HG03060 (cell line): ENCODE data around the gene IRGC.

ENCODE experiments used
- ATAC-seq: cut with Tn5 transposase; IDR thresholded peaks from one replicate; pipeline ENCODE4 v1.9.1; 2021; ENCODE audit warnings: low read depth, moderate number of reproducible peaks; ENCODE audit not compliant: unreplicated experiment

IRGC gene

DNA sequence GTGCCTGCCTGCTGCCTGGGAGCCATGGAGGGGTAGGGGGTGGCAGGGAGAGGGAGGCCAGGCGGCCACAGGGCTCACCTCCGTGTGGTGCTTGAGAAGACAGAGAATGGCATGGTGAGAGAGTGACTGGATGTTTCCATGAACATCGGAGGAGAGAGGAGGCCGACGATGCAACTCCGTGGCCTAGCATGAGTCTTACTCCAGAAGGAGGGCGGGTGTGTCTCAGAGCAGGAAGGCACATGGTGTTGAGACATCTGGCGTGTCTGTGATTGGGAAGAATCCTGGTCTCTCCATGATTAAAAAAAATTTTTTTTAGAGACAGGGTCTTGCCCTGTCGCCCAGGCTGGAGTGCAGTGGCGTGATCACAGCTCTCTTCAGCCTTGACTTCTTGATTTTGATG lies 5.1 kb downstream of the IRGC start:
- no peak for ATAC-seq

DNA sequence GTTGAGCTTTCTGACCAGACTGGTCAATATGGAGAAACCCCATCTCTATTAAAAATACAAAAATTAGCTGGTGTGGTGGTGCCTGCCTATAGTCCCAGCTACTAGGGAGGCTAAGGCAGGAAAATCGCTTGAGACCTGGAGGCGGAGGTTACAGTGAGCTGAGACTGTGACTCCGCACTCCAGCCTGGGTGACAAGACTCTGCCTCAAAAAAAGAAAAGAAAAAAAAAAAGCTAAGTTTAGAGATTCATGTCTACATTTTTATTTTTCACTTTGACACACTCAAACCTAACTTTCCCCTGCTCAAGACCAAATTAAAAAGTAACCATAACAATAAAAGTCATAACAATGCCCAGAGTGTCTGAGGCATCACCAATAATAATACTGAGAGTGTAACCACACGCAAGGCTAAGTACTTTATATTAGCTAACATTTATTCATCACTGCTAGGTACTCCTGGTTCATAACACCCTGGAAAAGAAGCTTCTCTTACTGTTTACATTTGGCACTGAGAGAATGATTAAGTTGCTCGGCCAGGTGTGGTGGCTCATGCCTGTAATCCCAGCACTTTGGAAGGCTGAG lies 5.7 kb downstream of the IRGC start:
- ATAC-seq: no peak

DNA sequence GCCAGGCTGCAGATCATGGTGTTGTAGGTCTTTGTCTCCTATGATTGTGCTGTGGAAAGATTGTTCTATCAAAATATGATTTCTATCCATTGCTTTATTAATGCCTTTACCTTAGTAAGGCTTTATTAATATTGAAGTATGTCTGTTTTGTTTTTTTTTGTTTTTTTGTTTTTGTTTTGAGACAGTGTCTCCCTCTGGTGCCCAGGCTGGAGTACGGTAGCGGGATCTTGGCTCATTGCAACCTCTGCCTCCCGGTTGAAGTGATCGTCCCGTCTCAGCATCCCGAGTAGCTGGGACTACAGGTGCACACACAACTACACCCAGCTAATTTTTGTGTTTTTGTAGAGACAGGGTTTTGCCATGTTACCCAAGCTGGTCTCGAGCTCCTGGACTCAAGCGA lies 7.7 kb downstream of the IRGC start:
- ATAC-seq: no peak

GRCh38 chr19:43724896-43725295 lies 9.0 kb downstream of the IRGC start:
- ATAC-seq: no peak

- no peak for ATAC-seq
Observed at GRCh38 chr19:43725468-43725867, 9.6 kb downstream of the IRGC start.

GRCh38 chr19:43726736-43727592 lies 11.1 kb downstream of the IRGC start:
- no peak for ATAC-seq

GRCh38 chr19:43727593-43727853 lies 11.6 kb downstream of the IRGC start:
- ATAC-seq: no peak

DNA sequence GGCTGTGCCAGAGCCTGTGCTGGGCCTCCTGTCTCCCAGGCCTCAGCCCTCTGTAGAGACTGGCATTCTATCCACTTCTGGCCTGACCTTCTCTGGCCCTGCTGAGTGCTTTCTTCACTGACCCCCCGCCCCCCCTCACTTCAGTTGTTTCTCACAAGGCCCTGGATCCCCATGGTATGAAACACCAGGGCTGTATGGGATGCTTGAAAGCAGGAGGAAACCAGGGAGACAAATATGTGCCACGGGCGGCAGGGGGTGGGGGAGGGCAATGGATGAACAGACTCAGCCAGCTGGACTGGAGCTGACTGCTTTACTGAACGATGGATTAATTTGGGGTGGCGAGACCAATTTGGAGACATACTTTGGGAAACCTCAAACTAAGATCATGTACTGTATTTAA lies 14.0 kb downstream of the IRGC start:
- ATAC-seq: no peak

- no peak for ATAC-seq
Observed at GRCh38 chr19:43731346-43731745, 15.5 kb downstream of the IRGC start.

- ATAC-seq: no peak
Observed at GRCh38 chr19:43731846-43732245, 16.0 kb downstream of the IRGC start.

- ATAC-seq: no peak
Observed at GRCh38 chr19:43735013-43735412, 19.1 kb downstream of the IRGC start.

DNA sequence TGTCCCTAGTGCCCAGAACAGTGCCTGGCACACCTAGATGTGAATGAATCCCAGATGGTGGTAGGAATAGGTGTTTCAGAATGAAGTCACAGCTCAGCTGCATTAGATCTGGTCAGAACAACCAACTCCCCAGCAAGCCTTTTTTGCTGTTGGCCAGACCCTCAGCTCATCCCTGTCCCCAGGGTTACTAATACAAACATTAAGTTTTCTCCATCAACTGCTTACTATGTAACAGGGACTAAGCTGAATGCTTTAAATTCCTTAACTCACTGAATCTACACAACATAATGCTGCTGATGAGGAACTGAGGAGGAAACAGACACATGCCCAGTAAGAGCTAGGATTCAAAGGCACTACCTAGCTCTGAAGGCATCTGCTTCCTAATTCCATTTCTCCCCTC lies 20.1 kb downstream of the IRGC start:
- no peak for ATAC-seq

DNA sequence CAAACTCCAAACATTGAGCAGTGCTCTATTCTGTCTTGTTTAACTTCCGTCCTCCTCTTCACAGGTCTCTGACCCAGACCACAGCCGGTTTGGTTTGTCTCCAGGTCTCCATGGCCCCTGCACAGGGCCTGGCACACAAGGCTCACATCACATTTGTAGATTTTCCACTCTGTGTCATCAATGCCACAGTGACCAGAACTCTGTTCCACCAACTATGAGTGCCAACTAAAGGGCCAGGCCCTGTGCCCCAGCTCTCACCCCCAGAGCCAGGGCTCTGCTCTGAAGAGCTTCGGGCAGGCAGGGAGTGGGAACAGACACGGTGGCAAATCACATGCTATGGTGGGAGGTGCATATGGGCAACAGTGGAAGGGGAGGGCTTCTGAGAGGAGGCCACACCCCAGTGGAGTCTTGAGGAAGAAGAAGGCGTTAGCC lies 22.9 kb downstream of the IRGC start:
- ATAC-seq: no peak

DNA sequence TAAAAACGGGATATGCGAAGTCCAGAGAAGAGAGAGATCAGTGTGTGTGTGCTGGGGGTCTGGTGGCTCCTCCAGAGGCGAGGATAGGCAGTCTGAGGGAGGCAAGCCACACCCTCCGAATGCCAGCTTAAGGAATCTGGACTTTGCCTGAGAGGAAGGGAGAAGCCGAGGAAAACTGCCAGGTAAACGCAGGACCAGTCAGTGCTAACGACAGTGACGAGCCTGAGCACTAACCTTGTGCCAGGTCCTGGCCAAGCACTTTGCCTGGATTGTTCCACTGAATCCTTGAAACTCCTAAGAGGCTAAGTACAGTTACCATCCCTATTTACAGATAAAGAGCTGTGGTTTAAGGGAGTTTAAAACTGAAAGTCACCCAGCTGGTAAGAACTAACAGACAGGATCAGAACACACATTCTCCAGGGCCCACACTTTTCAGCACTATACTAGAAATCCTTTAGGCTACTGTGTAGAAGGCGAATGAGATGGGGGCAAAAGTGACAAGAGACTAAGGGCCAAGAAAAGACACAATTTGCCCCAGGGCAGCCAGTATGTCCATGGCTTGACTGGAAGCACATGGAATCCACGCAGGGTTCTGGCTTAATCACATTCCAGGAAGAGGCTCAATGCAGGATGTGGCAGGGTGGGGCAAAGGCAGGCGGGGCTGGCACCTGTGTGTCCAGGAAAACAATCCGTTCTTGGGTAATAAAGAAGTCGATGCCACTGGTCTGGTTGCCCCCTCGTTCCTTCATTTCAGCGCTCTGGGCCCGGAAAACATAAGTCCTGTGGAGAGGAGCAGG lies 23.8 kb downstream of the IRGC start:
- no peak for ATAC-seq

- ATAC-seq: no peak
Observed at GRCh38 chr19:43741075-43741825, 25.4 kb downstream of the IRGC start.

DNA sequence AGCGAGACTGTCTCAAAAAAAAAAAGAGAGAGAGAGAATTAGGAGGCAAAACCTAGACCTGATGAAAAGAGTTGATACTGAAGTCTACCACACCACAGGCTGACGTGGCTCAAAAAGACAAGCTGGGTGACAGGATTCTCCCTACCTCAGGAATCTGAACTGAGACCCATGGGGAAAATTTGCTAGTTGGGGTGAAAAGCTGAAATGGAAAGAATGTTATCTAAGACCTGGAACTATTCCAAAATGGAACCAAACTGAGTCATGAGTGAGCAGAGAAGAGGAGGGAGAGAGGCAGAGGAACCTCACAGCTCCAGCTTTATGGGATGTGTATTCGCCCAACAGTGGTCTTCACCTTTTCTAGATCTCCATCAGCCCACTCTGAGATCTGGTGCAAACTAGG lies 27.2 kb downstream of the IRGC start:
- no peak for ATAC-seq

- ATAC-seq: no peak
Observed at GRCh38 chr19:43747557-43748204, 31.8 kb downstream of the IRGC start.

DNA sequence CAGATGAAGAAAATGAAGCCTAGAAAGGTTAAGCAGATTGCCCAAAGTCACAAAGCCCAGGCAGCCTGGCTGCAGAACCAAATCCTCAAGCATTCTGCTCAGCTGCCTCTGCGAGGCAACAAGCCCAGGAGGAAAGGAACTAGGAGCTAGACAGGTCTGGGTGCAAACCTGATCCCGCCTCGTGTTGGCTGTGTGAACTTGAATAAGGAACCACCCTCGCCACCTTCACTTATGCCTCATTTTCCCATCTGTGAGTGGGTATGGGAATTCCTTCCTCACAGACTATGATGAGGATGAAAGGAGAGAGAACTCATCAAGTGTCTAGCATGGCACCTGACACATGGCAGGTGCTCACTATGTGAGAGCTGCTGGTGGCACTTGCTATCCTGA lies 32.3 kb downstream of the IRGC start:
- ATAC-seq: no peak

- no peak for ATAC-seq
Observed at GRCh38 chr19:43748685-43749084, 32.8 kb downstream of the IRGC start.

DNA sequence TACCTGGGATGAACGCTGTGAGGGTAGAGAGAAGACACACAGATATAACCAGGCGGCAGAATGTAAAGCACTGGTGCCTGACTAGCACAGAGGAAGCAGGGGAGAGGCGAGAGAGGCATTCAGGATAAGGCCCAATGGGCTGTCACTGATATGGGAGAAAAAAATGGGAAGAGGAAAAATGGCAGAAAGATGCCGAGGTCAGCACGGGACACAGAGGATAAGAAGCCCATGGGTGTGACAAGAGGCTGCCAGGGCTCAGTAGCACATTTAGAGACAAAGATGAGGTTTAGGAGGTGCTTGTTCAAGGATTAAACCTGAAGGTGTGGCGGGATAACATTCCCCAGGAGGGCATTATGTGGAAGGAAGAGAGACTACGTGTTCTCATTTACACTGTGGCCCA lies 33.3 kb downstream of the IRGC start:
- ATAC-seq: no peak

DNA sequence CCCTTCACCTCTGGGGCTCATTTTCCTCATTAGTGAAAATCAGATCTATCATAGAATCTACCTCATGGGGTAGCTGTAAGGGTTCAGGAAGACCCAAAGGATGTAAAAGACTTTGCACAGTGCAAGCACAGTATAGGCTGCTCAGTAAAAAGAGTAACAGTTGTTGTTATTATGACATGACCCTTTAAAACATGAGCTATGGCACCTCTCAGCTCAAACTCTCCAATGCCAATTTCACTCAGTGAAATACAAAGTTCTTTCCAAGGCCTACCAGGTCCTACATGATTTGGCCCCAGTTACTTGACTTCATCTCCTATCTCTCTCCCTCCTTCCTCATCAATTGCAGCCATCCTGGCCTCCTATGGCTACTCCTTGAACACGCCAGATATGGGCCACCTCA lies 34.0 kb downstream of the IRGC start:
- ATAC-seq: no peak
